Psoas muscle (tissue), 8 donors: ENCODE measurements around the gene SLIT3. TPM values are rescaled to one million over a fixed set of nuclear protein-coding genes. Genes with fewer than 3 reads are reported as not detected.

Experiments used
- ATAC-seq, 4 donors: fragments of 200-7000 bp; cut with Tn5 transposase; one replicate each; pipeline ENCODE4 v1.9.1; 2020; ENCODE audit warnings: moderate library complexity in 3 of 4, mild to moderate bottlenecking in 2 of 4
- DNase-seq, 2 donors: peaks; one replicate each; pipeline ENCODE4 v3.0.0-alpha.2; 2020
- H3K27ac ChIP-seq: fragments of 200-600 bp; one replicate; pipeline ENCODE4 v1.8.0; 2022
- H3K27me3 ChIP-seq, 3 donors: fragments of 200-600 bp in 1 of 3; one replicate each; pipeline versions ENCODE4 v1.6.1 to v1.8.0; 2013 to 2022; ENCODE audit warnings: low read length in 2 of 3, mild to moderate bottlenecking in 2 of 3, moderate library complexity in 1 of 3; ENCODE audit not compliant: insufficient read depth in 3 of 3
- H3K36me3 ChIP-seq, 2 donors: fragments of 200-600 bp in 1 of 2; one replicate each; pipeline versions ENCODE4 v1.6.1 to v1.8.0; 2013 to 2022; ENCODE audit warnings: low read depth in 1 of 2, mild to moderate bottlenecking in 1 of 2, moderate library complexity in 1 of 2; ENCODE audit not compliant: insufficient read depth in 1 of 2
- H3K4me1 ChIP-seq: fragments of 200-600 bp; one replicate; pipeline ENCODE4 v1.8.0; 2022
- H3K4me3 ChIP-seq: fragments of 200-600 bp; one replicate; pipeline ENCODE4 v1.8.0; 2022; ENCODE audit warnings: mild to moderate bottlenecking
- H3K9me3 ChIP-seq: fragments of 200-600 bp; one replicate; pipeline ENCODE4 v1.8.0; 2022
- WGBS, 3 donors: extraction: QIAGEN DNeasy Blood & Tissue Kit; methylation state at CpG; one replicate each; pipeline versions ENCODE4 v1.1.6 to v1.1.7; 2013; 5-methylcytosine and 5-hydroxymethylcytosine counted together
- intact Hi-C, 2 donors: fragments of 100-400 bp; cut with DNase I; formaldehyde crosslinking; loops; one replicate each; pipeline versions ENCODE4 v1.11.0 to v1.14.2; 2022
- polyA plus RNA-seq, 3 donors: library from polyadenylated mRNA; stranded (reverse); fragments of 200-250 nt; gene quantifications; one replicate each; pipeline ENCODE4 v1.2.3, GENCODE V29; 2013
- total RNA-seq, 4 donors: library from RNA; stranded (reverse); fragmentation: NEBNext Ultra II Directional in 2 of 4; extraction: Animal tissue kit (Norgen Biotek cat#: 25700) in 2 of 4; gene quantifications; one replicate each; pipeline versions ENCODE4 v1.2.1 to v1.2.4, GENCODE V29; 2021 to 2023
- TF ChIP-seq, protein P1 (sequence below): fragments of 200-600 bp; IDR thresholded peaks from one replicate; pipeline ENCODE4 v1.8.0; 2022; ENCODE audit warnings: antibody characterized with exemption
- donor health status: healthy with polysubstance abuse.
- donor health status: DM: no; HTN: no; CAD: no; lungs with moderate emphysema.
- donor health status: Bipolar disorder and iron deficiency.
- donor health status: healthy.
- donor health status: DM: yes; HTN: yes; CAD: no.
- donor health status: DM: no; HTN: no; CAD: no.
- donor health status: DM: no; HTN: no; CAD: no.
- donor health status: DM: yes; HTN: yes; CAD: no.

The SLIT3 gene
- total and polyA plus RNA-seq, 7 donors, result 0.81 to 5.9 (median 2.1) TPM

DNA sequence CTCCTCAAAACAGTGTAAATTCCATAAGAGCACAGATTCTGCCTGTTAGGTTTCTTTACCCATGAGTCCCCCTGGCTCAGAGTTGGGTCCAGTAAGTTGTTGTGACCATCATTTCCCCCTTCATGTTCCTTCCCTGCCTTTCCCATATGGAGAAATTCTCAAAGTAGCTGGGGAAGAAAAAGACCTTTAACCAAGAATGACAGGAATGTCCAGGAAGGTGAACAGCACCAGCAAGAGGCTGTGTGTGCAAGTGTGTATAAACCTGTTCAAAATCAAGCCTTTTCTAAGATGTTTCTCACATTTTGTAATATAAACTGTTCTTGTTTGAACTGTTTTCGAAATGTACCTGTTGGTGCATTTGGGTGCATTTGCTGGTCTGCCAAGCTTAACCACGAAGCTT is 238.2 kb downstream of the SLIT3 start:
- Histone ChIP-seq H3K4me3 (no peak overlapping the region), H3K9me3 (no peaks in the 10 kb centered on the region), H3K27ac (no peak overlapping the region), H3K4me1 (no peaks in the 10 kb centered on the region), H3K36me3 (no peaks in the 10 kb centered on the region), H3K27me3 (no peaks in the 10 kb centered on the region)
- intact Hi-C loops, result no loop called here
- DNase-seq (no peak), ATAC-seq (no peak)
- TF ChIP-seq, protein P1, sequence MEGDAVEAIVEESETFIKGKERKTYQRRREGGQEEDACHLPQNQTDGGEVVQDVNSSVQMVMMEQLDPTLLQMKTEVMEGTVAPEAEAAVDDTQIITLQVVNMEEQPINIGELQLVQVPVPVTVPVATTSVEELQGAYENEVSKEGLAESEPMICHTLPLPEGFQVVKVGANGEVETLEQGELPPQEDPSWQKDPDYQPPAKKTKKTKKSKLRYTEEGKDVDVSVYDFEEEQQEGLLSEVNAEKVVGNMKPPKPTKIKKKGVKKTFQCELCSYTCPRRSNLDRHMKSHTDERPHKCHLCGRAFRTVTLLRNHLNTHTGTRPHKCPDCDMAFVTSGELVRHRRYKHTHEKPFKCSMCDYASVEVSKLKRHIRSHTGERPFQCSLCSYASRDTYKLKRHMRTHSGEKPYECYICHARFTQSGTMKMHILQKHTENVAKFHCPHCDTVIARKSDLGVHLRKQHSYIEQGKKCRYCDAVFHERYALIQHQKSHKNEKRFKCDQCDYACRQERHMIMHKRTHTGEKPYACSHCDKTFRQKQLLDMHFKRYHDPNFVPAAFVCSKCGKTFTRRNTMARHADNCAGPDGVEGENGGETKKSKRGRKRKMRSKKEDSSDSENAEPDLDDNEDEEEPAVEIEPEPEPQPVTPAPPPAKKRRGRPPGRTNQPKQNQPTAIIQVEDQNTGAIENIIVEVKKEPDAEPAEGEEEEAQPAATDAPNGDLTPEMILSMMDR, result no peak
- WGBS, 3 donors, result 54 to 56% (median 54%) methylated on average over 2 of the region's 2 CpGs

DNA sequence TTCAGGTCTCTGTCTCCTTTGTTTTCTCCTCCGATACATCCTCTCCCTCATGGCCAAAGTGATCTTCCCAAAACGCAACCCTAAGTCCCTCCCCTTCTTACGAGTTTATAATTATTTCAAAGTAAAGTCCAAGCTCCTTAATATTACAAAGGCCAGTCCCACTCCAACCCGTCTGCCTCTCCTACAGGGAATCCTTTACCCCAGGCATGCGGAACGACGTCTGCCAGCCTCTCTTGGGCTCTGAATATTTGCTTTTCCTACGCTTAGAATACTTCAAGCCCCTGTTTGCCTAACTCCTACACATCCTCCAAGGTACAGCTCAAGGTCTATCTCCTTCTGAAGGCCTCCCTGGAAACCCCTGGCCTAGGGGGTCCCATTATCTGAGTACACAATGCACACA is 246.4 kb downstream of the SLIT3 start:
- Histone ChIP-seq H3K27me3 (no peaks in the 10 kb centered on the region), H3K27ac (no peak overlapping the region), H3K4me3 (no peak overlapping the region), H3K36me3 (no peaks in the 10 kb centered on the region), H3K4me1 (no peaks in the 10 kb centered on the region), H3K9me3 (no peaks in the 10 kb centered on the region)
- DNase-seq, result no peak
- TF ChIP-seq, protein P1, result no peak
- ATAC-seq, result no peak
- WGBS, 3 donors, result 89 to 92% (median 91%) methylated on average over 8 of the region's 8 CpGs
- intact Hi-C loops, result no loop called here

DNA sequence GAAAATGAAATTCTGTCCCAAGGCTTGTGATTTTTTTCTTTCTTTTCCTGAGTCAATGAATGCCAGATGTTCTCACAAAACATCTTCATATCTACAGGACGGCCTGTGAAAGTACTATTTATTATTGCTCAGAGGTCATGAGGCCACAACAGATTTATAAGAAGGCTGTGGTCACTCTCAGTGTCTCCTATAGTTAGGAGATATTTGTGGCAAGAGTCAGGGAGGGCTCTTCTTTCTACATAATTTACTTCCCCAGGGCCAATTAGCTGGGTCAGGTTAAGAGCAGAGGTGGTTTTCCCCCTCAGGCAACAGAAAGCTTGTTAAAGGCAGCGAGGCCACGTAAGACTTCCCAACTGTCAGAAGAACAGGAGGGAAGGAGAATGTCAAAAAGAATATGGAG is 248.7 kb downstream of the SLIT3 start:
- no peak overlapping the region for H3K4me3 ChIP-seq
- WGBS, 3 donors, result 80 to 89% (median 80%) methylated on average over 3 of the region's 3 CpGs
- H3K9me3 ChIP-seq, result no peaks in the 10 kb centered on the region
- intact Hi-C loops, result no loop called here
- no peak overlapping the region for H3K27ac ChIP-seq
- H3K27me3 ChIP-seq, result no peaks in the 10 kb centered on the region
- no peaks in the 10 kb centered on the region for H3K4me1 ChIP-seq
- TF ChIP-seq, protein P1, result no peak
- no peaks in the 10 kb centered on the region for H3K36me3 ChIP-seq
- no peak for DNase-seq
- no peak for ATAC-seq

DNA sequence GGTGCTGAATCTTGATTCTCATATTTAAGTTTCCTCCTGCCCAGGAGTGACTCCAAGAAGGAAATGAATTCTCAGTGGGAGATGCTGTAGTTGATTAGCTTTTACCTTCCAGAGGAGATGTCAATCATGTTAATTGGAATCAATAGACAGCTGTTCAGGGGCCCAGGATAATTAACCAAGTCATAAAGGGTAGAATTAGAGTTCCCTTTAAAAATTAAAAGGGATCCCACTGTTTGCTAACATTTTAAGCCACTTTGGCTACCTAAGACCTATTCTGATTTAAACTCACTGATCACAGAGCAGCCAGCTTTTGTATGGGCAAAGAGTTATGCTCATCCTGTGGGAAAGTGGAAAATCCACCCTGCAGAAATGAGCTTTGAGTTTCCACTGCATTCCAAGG is 249.6 kb downstream of the SLIT3 start:
- Histone ChIP-seq H3K4me3 (no peak overlapping the region), H3K4me1 (no peaks in the 10 kb centered on the region), H3K27ac (no peak overlapping the region), H3K27me3 (no peaks in the 10 kb centered on the region), H3K36me3 (no peaks in the 10 kb centered on the region), H3K9me3 (no peaks in the 10 kb centered on the region)
- TF ChIP-seq, protein P1, result no peak
- ATAC-seq (no peak), DNase-seq (no peak)
- intact Hi-C loops, result no loop called here

DNA sequence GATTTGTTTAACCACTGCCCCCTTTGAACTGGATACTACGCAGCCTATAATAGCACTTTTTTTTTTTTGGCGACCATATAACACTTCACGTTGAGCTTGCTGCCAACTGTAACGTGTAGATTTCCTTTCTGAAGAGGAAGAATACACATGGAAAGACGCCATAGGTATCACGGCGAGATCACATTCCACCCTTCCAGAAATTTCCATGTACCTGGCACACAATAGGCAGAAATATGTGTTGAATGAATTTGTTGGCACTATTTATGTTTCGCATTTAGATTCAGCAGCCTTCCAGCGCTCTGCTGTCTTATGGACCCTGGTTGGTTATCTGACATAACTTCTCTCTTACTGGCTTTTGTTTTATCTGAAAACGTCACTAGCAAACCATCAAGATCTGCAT is 250.3 kb downstream of the SLIT3 start:
- Histone ChIP-seq H3K9me3 (no peaks in the 10 kb centered on the region), H3K4me1 (no peaks in the 10 kb centered on the region), H3K36me3 (no peaks in the 10 kb centered on the region), H3K27me3 (no peaks in the 10 kb centered on the region), H3K27ac (no peak overlapping the region), H3K4me3 (no peak overlapping the region)
- intact Hi-C loops, result no loop called here
- TF ChIP-seq, protein P1, result no peak
- no peak for ATAC-seq
- WGBS, 3 donors, result 30 to 51% (median 51%) methylated on average over 10 of the region's 10 CpGs
- no peak for DNase-seq
